Memory B cell (primary cell): ENCODE data around the gene TSPAN5.

Source experiments
- ATAC-seq: fragments of 150-1000 bp; cut with Tn5 transposase; 2 replicates; pipeline ENCODE4 v1.10.0; 2021; ENCODE audit warnings: low read depth, mild to moderate bottlenecking, moderate library complexity
- DNase-seq, 2 donors: peaks; one replicate each; pipeline ENCODE4 v3.0.0; 2022; ENCODE audit warnings: low spot score in 2 of 2
- H3K27ac Mint-ChIP-seq: one replicate; pipeline ENCODE4 v1.8.0; 2022; ENCODE audit warnings: mild to moderate bottlenecking, moderate library complexity, mixed read lengths
- H3K27me3 Mint-ChIP-seq: one replicate; pipeline ENCODE4 v1.8.0; 2022; ENCODE audit warnings: mixed read lengths
- H3K36me3 Mint-ChIP-seq: one replicate; pipeline ENCODE4 v1.8.0; 2022; ENCODE audit warnings: mild to moderate bottlenecking, mixed read lengths
- H3K4me1 Mint-ChIP-seq: one replicate; pipeline ENCODE4 v1.8.0; 2022; ENCODE audit warnings: mixed read lengths
- H3K4me3 Mint-ChIP-seq: one replicate; pipeline ENCODE4 v1.8.0; 2022; ENCODE audit warnings: mild to moderate bottlenecking, moderate library complexity, mixed read lengths
- H3K9me3 Mint-ChIP-seq: one replicate; pipeline ENCODE4 v1.8.0; 2022; ENCODE audit warnings: mixed read lengths

The TSPAN5 gene

DNA sequence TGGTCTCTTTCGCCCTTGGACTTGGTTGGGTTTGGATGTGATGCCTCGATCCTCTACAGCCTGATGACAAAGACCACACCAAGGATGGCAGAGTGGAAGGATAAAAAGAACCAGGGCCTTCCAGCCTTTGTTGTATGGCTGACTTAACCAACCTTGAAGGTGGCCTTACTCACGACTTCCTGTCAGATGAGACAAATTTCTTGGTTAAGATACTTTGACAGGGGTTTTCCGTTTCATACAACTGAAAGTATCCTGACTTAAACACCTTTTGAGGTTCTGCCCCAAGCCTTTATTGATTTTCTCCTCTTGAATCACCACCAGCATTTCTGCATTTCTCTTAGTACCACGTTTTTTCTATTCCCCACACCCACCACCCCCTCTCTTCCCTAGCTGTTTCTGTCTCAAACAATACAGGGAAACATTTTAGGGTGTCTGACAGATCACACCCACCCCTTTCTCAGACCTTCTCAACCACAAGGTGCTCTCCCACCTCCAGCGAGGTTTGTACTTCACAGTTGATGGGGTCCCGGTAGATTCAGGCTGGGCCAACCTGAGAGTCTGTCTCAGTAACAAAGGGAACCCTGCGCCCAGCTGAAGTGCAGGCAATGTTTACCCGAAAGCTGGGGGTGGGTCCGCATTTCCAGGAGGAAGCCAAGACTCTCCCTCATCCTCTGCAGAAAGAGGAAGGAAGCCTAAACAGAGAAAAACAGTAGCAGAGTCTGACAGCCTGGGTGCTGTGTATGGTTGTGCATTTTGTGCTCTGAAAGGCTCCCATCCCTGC is 5.0 kb upstream of the TSPAN5 start:
- Mint-ChIP-seq H3K9me3 (peaks cover 2% of the 10 kb centered on the region), H3K4me1 (peaks cover 35% of the 10 kb centered on the region), H3K27me3 (no peaks in the 10 kb centered on the region), H3K36me3 (no peaks in the 10 kb centered on the region), H3K4me3 (peak overlapping the region; percentile 83), H3K27ac (peak overlapping the region; percentile 100)
- peak; percentile 49 to 56 for DNase-seq
- peak; percentile 72 for ATAC-seq

DNA sequence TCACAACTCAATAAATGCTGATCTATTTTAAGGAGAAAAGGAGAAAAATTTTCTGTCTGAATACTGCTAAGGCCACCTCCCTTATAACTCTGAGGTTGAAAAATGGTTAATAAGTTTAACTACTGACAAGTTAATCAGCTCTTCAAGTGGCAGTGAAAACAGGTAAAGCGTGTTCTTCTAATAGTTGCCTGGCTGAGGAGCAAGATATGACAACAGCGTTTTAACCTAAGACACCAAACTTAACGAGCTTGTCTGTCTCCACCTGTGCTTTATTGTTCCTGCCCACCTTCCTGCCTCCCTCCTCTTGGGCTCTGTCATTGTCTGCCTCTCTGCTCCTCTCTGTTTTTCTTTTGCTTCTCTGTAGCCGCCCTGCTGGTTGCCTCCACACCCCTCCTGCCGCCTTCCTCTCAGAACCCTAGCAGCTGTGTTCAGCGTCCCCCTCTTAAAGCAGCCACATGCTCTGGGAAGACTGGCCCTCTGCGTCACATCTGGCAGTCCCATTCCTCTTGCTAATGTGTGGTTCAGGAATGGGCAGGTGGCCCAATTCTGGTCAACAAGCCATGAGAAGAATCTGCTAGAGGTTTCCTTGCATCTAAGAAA is 4.3 kb upstream of the TSPAN5 start:
- no peaks in the 10 kb centered on the region for H3K27me3 Mint-ChIP-seq
- H3K27ac Mint-ChIP-seq, result peak overlapping the region; percentile 100
- no peak for ATAC-seq
- H3K9me3 Mint-ChIP-seq, result peaks cover 2% of the 10 kb centered on the region
- H3K4me3 Mint-ChIP-seq, result peak overlapping the region; percentile 83
- peaks cover 36% of the 10 kb centered on the region for H3K4me1 Mint-ChIP-seq
- H3K36me3 Mint-ChIP-seq, result no peaks in the 10 kb centered on the region
- DNase-seq, result peak; percentile 14 to 37

DNA sequence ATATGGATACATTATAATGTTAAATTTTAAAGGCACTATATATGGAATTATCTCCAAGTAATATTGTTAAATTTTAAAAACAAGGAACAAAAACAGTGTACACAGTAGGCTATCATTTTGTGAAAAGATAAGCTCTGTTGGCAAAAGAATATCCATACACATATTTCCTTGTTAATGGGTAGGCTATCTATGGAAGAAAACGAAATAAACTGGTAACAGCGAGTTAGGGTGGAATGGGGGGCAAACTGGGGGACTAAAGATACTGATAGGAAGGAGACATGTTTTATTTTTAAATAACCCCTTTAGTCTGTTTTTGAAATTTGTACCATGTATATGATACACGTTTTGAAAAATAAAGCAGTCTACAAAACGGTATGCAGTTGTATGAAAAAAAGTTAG is 3.6 kb upstream of the TSPAN5 start:
- H3K4me3 Mint-ChIP-seq, result no peak overlapping the region
- DNase-seq, result no peak
- no peaks in the 10 kb centered on the region for H3K27me3 Mint-ChIP-seq

DNA sequence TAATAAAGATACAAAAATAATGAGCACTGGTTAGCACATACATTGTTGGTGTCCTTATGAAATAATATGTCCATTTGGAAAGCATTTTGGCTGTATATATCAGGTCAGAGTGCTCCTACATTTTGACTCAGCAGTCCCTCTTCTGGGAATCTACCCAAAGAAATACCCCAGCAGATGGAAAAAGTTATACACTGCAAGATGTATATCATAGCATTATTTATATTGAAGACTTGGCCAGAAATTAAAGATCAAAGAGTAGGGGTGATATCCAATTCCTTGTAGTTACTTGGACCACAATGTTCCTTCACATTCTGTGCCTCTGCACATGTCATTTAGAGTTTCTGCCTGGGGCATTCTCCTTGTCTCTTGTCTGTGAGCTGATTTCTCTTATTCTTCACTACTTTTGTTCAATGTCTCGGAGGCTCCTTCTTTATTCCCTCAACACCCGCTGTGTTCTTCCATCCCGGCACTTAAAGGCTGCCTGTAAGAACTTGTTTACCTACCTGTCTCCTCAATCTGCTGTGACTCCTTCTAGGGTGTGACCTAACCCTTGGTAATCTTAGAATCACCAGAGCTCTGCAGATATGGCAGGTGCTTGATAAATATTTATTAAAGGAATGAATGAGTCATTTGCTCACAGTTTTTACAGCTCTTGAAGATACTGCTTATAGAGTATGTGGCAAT is 3.1 kb upstream of the TSPAN5 start:
- Mint-ChIP-seq H3K4me3 (no peak overlapping the region), H3K27me3 (no peaks in the 10 kb centered on the region), H3K9me3 (peaks cover 2% of the 10 kb centered on the region), H3K36me3 (no peaks in the 10 kb centered on the region), H3K27ac (peak overlapping the region; percentile 100), H3K4me1 (peaks cover 47% of the 10 kb centered on the region)
- no peak for DNase-seq
- no peak for ATAC-seq

More for the DNA sequence above, 3.6 kb upstream of the TSPAN5 start:
- H3K27ac Mint-ChIP-seq, result peak overlapping the region; percentile 100
- peaks cover 2% of the 10 kb centered on the region for H3K9me3 Mint-ChIP-seq
- H3K4me1 Mint-ChIP-seq, result peaks cover 43% of the 10 kb centered on the region
- no peaks in the 10 kb centered on the region for H3K36me3 Mint-ChIP-seq
- no peak for ATAC-seq

DNA sequence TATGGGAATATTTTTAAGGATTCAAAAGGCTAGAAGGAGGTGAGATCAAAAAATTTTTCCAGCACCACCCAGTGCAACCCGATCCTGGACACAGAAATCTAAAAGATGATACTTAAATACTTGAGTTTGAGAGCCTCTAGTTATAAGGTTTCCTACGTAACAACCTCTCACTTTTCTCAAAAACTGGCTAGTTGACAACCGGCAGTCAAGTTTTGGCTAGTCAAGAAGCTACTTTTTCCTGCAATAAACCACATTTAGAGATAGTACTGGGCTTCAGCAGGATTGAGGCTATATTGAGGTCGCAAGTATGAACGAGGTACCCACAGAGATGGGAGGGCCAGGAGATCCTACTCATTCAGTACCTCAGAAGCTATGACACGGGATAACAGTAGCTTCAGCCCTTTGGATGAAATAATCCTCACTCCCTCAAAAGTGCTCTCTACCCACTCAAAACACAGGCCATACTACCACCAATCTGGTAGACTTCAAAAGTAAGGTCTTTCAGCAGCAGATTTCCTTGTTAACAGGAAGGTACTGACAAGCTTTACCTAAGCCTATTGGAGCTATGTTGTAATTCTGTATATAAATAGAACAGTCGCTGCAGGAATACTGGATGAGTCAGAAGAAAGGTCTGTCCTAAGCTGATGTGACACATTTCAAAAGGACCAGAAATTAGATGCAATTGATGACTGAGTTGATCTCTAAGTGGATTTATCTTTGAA is 1.5 kb upstream of the TSPAN5 start:
- peaks cover 46% of the 10 kb centered on the region for H3K4me1 Mint-ChIP-seq
- peak overlapping the region; percentile 87 for H3K4me3 Mint-ChIP-seq
- no peaks in the 10 kb centered on the region for H3K36me3 Mint-ChIP-seq
- DNase-seq (no peak), ATAC-seq (no peak)
- H3K27ac Mint-ChIP-seq, result peak overlapping the region; percentile 91
- H3K27me3 Mint-ChIP-seq, result no peaks in the 10 kb centered on the region
- H3K9me3 Mint-ChIP-seq, result no peaks in the 10 kb centered on the region

DNA sequence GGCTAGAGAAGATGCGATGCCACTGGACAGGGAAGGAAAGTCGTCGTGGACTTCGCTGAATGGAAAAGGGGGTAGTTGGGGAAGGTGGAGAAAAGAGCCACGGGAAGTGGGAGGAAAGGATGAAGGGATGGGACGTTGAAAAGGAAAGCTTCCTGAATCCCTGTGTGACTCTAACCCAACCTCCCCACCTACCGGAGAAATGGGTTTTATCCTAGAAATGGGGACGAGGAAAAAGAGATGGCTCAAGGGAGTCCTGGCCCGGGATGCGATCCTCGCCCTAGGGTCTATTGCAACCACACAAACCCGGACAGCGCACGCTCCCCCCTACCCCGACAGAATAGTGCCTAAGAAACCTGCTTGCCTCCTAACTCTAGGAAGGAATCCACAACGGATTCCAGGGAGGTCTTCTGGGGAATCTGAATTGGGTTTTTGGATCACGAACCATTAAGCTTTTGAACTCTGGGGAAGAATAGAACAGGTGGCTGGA is 738 bp upstream of the TSPAN5 start:
- H3K27me3 Mint-ChIP-seq, result no peaks in the 10 kb centered on the region
- no peaks in the 10 kb centered on the region for H3K9me3 Mint-ChIP-seq
- no peaks in the 10 kb centered on the region for H3K36me3 Mint-ChIP-seq
- H3K4me1 Mint-ChIP-seq, result peaks cover 46% of the 10 kb centered on the region
- H3K4me3 Mint-ChIP-seq, result peak overlapping the region; percentile 87
- peak overlapping the region; percentile 91 for H3K27ac Mint-ChIP-seq
- DNase-seq (no peak), ATAC-seq (no peak)

DNA sequence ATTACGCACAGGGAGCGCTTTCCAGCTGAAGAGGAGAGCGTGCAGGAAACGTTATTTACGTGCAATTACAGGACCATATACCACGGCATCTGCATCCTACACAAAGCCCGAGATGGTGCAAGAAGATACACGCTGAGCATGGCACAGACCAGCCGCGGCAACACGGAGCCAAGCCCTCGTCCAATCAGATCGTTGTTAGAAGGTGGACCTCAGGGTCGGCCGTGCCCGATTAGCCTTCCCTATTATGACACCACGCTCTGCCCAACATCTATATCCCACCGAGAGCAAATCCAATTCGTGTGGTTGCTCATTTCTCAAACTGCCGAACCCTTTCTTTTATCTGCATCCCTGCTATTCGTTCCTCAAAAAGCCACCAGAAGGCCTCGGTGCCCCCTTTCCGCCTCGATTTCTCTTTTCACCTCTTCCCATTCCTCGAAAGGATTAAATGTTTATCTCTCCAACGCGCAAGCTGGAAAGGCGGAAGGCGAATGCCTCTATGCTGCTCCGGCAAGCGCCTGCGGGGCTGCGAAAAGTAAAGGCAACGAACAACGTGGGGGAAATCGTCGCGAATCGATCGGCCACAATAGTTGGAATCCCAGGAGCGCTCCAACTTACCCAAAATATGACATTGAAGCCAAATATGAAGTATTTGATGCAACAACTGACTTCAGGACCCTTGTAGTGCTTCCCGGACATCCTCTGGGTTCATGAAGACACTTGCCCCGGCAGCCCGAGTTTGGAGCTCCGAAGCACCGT is 702 bp downstream of the TSPAN5 start:
- Mint-ChIP-seq H3K4me3 (peak overlapping the region; percentile 97), H3K9me3 (no peaks in the 10 kb centered on the region), H3K27ac (peak overlapping the region; percentile 51), H3K27me3 (no peaks in the 10 kb centered on the region), H3K4me1 (peaks cover 37% of the 10 kb centered on the region), H3K36me3 (peaks cover 2% of the 10 kb centered on the region)
- DNase-seq, result peak; percentile 9 to 38
- peak; percentile 8 for ATAC-seq

DNA sequence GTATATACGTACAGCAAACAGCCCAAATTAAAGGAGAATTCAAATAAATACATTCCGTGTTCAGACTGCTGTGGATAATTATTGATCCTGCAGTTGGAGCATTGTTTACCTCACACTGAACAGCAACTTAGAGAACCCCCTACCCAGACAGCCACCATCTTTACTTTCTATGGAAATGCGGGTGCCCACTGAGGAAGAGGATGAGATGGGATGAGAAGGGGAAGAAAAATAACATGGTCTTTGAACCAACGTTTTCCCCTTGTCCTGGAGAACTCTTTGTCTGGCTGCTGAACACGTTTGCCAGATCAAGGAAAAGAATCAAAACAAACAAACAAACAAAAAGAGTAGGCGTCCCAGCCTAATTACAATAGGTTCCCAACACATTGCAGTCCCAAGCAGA is 1.5 kb downstream of the TSPAN5 start:
- peaks cover 2% of the 10 kb centered on the region for H3K36me3 Mint-ChIP-seq
- DNase-seq (no peak), ATAC-seq (no peak)
- H3K27ac Mint-ChIP-seq, result no peak overlapping the region
- H3K27me3 Mint-ChIP-seq, result no peaks in the 10 kb centered on the region
- peaks cover 32% of the 10 kb centered on the region for H3K4me1 Mint-ChIP-seq
- H3K4me3 Mint-ChIP-seq, result peak overlapping the region; percentile 97
- no peaks in the 10 kb centered on the region for H3K9me3 Mint-ChIP-seq

DNA sequence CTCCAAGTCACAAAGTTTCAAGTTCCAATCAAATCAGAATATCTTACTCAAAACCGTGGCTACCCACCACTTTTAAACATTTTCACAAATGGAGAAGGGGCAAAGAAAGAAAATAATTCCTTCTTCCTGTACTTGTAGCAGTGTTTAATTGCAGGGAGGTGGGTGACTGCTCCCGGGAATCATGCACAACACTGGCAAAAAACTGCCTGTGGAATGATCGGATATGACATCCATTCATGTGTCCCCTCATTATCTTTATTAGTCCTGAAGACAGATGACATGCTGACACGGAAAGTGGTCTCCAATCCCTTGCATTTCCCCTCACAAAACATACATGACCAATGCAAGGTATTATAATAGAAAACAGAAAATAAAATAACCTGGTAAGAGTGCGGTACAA is 2.0 kb downstream of the TSPAN5 start:
- Mint-ChIP-seq H3K27me3 (no peaks in the 10 kb centered on the region), H3K4me3 (peak overlapping the region; percentile 97), H3K36me3 (peaks cover 2% of the 10 kb centered on the region), H3K4me1 (peaks cover 29% of the 10 kb centered on the region), H3K9me3 (no peaks in the 10 kb centered on the region), H3K27ac (no peak overlapping the region)
- ATAC-seq (no peak), DNase-seq (no peak)

DNA sequence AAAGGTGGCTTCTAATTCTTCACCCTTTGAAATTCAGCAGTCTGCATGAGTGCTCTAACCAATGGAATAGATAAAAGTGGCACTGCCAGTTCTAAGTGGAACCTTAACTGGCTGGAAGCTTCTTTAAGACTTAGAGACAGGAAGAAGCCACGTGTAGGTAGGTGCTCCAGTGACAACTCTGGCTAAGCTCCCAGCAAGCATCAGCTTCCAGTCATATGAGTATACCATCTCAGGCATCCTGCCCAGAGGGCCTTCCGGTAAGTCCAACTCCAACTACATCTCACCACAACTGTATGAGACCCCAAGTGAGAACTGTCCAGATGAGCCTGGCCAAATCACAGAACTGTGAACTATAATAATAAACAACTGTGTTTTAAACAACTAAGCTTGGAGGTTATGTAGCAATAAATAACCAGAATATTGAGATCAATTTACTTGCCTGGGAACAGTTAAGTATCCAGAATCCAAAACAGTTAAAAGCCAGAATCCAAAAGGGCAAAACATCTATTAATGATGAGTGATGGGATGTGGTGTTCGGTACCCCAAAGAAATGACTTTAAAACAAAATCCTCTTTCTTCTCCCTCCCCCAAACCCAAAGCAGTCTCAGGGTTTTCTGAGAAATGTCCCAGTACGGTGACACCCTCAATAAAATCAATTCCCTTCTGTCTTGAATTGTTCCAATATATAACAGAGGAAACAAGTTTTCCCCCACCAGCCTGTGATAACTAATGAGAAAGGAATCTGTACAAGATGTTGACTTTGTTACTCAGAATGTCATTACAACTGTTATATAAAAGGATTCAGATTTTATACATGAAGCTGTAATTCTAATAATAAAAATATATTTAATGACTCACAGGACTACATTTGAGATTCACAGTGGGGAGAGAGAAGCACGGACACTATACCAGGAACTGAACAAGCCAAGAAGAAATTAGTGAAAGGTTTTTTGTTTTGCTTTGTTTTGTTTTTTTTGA is 4.2 kb downstream of the TSPAN5 start:
- Mint-ChIP-seq H3K4me1 (peaks cover 20% of the 10 kb centered on the region), H3K9me3 (no peaks in the 10 kb centered on the region), H3K27ac (no peak overlapping the region), H3K36me3 (peaks cover 5% of the 10 kb centered on the region), H3K27me3 (no peaks in the 10 kb centered on the region), H3K4me3 (no peak overlapping the region)
- DNase-seq (no peak), ATAC-seq (no peak)

DNA sequence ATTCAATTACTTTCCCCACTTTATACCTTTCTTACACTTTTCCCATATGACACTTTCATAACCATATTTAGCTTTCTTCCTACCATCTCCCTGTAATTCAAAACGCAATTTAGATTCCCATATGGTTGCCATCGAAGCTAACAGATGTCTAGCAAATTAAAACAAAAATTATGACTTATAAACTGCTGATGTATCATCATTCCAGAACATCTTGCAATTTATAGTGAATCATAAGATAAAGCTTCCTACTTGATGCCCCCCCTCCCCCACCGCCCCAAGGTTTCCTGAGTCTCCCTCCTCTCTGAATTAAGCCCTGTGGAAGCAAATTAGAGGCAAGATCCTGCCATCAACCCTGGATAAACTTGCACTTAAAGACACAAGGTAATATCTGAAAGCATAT is 5.4 kb downstream of the TSPAN5 start:
- Mint-ChIP-seq H3K4me1 (peaks cover 17% of the 10 kb centered on the region), H3K9me3 (no peaks in the 10 kb centered on the region), H3K36me3 (peaks cover 5% of the 10 kb centered on the region), H3K27ac (no peak overlapping the region), H3K4me3 (no peak overlapping the region), H3K27me3 (no peaks in the 10 kb centered on the region)
- no peak for ATAC-seq
- DNase-seq, result no peak

DNA sequence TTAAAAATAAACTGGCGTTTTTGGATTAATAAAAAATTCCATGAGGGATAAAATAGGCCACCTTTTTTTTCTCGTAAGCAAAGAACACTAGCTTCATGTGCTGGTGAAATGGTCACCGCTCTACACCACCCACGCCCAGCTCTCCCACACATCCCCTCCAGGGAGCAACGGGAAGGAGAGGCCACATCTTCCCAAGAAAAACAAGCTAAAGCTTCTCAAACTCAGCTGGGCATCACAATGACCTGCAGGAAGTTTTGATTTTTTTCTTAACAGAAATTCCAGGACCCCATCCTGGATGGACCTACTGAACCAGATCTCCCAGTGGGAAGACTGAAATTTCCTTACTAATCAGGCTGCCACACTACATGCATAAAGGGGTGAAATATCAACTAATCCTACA is 9.8 kb downstream of the TSPAN5 start:
- Mint-ChIP-seq H3K36me3 (peaks cover 5% of the 10 kb centered on the region), H3K9me3 (no peaks in the 10 kb centered on the region), H3K27ac (no peak overlapping the region), H3K4me3 (no peak overlapping the region), H3K4me1 (peaks cover 4% of the 10 kb centered on the region), H3K27me3 (no peaks in the 10 kb centered on the region)
- ATAC-seq (no peak), DNase-seq (no peak)
